ENCODE measurements around the gene MRPL1.
"Not testable (repeated sequence)": the region's sequence is repeated elsewhere in the genome, so short reads cannot be mapped to it uniquely, and the experiment has no call there.

Gene MRPL1

DNA sequence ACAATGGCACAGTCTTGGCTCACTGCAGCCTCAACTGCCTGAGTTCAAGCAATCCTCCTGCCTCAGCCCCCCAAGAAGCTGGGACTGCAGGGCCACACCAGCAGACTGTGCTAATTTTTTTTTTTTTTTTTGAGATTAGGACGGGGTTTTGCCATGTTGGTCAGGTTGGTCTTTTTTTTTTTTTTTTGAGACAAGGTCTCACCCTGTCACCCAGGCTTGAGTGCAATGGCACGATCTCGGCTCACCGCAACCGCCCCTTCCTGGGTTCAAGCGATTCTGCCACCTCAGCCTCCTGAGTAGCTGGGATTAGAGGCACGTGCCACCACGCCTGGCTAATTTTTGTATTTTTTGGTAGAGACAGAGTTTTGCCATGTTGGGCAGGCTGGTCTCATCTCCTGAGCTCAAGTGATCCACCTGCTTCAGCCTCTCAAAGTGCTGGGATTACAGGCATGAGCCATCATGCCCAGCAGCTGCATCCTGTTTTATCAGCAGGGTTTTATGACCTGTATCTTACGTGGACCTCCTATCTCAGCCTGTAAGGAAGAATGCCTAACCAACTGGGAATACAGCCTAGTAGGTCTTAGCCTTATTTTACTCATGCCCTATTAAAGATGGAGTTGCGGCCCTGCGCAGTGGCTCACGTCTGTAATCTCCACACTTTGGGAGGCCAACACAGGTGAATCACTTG lies 13.2 kb upstream of the MRPL1 start:
- DNase-seq (ENCODE audit: low read depth in 2 of 2, low spot score in 1 of 2): no peak

DNA sequence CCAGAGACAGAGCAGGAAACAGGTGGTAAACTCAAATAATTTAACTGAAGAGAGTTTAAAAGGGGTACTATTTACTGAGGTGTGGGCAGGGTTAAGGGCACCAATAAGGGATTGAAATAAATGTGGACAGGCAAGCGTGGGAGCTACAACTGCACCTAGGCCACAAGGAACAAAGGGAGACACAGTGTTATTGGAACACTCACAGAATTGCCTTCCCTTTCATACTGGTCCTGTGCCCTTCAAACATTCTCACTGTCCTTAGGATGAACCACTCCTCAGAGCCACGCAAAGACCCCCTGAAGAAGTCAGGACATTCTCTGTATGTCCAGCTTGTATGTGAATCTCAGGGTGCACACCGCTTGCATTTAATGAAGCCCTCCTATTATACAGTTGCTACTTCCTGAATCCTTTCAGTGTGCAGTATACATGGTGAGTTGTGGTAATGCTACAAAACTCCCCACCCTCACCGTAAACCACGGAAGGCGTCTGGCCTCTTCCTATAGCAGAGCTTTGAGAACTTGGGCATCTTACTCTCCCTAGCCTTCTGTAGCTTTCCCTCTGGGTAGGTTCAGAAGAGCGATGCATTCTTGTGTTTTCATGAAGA lies 9.6 kb upstream of the MRPL1 start:
- peak in 1 of 2 donors; percentile 34 for DNase-seq (ENCODE audit: low read depth in 2 of 2, low spot score in 1 of 2)

GRCh38 chr4:77854431-77855111 lies 8.1 kb upstream of the MRPL1 start:
- DNase-seq (ENCODE audit: low read depth in 2 of 2, low spot score in 1 of 2): no peak

- DNase-seq (ENCODE audit: low read depth in 2 of 2, low spot score in 1 of 2): no peak
These were observed 6.5 kb upstream of the MRPL1 start for GRCh38 chr4:77856152-77856551.

GRCh38 chr4:77859256-77859655 lies 3.4 kb upstream of the MRPL1 start:
- no peak for DNase-seq (ENCODE audit: low read depth in 2 of 2, low spot score in 1 of 2)

DNA sequence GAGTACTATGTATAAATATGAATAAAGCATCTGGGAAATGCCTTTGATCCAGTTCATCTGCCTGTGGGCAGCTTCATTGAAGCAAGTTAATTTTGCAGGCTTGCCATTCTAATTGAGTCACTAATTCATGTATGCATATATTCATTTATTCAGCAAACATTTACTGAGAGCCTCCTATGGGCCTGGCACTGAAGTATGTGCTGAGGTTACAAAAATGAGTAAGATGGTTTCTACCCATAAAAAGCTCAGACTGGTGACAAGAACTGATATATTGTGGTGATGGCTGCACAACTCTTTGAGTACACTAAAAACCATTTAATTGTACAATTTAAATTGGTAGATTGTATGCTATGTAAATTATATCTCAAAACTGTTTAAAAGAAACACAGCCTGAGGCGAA lies 1.1 kb upstream of the MRPL1 start:
- DNase-seq (ENCODE audit: low read depth in 2 of 2, low spot score in 1 of 2): no peak

DNA sequence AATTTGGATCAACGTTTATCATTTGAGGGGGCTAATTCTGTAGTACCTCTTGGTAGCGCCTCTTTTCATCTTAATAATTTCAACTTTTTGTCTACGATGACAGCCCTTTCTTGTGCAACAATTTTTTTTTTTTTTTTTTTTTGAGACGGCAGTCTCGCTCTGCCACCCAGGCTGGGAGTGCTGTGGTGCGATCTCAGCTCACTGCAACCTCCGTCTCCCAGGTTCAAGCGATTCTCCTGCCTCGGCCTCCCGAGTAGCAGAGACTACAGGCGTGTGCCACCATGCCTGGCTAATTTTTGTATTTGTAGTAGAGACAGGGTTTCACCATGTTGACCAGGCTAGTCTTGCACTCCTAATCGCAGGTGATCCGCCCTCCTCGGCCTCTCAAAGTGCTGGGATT lies 711 bp downstream of the MRPL1 start:
- not testable (repeated sequence) for DNase-seq (ENCODE audit: low read depth in 2 of 2, low spot score in 1 of 2)

- DNase-seq (ENCODE audit: low read depth in 2 of 2, low spot score in 1 of 2): no peak
These were observed 2.6 kb downstream of the MRPL1 start for GRCh38 chr4:77865259-77865658.

GRCh38 chr4:77872723-77873445 lies 10.3 kb downstream of the MRPL1 start:
- DNase-seq (ENCODE audit: low read depth in 2 of 2, low spot score in 1 of 2): no peak

- no peak for DNase-seq (ENCODE audit: low read depth in 2 of 2, low spot score in 1 of 2)
These were observed 14.5 kb downstream of the MRPL1 start for GRCh38 chr4:77877167-77877566.

DNA sequence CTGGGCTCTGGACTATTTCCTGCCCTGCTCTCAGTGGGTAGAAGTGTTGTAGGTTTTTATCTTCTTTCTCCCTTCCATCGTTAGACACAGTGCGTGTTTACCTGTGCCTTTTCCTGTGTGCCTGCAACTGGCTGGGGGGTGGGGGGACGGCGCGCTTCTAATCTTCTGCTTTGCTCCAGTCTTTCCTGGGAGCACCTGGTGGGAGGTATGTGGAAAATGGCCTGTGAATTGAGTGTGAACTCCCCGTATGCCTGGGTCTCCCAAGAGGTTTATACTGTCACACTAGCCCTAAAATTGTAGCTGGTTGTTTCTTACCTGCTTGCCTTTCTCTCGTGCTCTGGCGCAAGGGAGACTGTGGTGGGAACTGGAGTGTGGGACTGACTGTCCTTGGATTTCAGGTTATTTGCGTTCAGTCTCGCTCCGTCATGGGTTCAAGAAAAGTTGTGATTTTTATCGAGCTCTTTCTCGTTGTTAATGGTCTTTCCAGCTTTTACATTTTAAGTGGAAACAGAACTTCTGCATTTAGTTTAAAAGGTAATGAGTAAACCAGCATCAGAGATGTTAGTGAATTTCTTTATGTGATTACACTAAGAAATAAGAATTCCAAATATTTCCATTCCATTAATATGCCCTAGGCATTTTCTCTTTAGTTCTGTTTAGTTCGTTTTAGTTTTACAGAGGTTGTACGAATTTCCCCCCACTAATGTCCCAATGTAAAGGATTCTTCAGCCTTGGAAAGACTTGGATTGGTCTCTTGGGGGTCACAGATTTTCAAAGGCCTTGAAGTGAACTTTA lies 15.3 kb downstream of the MRPL1 start:
- no peak for DNase-seq (ENCODE audit: low read depth in 2 of 2, low spot score in 1 of 2)

DNA sequence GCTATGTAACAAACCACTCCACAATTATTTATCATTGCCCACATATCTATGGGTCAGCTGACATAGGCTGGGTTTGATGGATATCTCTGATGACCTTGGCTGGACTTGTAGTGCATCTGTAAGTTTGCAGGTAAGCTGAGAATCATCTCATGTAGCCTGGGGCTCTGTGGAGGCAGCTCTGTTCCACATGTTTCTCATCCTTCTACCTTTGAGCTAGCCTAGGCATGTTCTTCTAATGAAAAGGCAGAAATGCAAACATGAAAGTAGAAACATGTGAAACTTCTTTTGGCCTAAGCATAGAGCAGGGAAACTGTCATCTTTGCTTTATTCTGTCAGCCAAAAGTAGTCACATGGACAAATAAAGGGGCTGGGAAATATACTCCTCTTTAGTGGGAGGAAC lies 18.2 kb downstream of the MRPL1 start:
- no peak for DNase-seq (ENCODE audit: low read depth in 2 of 2, low spot score in 1 of 2)

GRCh38 chr4:77881460-77882295 lies 19.0 kb downstream of the MRPL1 start:
- DNase-seq (ENCODE audit: low read depth in 2 of 2, low spot score in 1 of 2): no peak

DNA sequence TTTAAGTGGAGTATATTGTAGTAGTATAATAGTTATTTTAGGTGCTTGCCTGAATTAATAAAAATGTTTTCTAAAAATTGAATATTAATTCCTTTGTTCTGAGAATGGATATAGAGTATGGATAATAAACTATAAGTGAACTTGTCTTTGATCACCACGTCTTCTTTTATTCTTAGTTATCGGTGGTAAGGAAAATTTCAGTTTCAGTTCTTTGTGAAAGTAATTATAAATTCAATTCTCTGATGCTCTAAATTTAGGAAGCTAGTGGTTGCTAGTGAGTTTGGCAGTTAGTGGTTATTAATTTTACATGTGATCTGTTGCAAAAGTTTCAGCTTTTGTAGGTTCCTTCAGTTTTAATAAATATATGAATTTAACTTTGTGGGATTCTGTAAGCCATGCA lies 30.8 kb downstream of the MRPL1 start:
- no peak for DNase-seq (ENCODE audit: low read depth in 2 of 2, low spot score in 1 of 2)

GRCh38 chr4:77899607-77900006 lies 37.0 kb downstream of the MRPL1 start:
- DNase-seq (ENCODE audit: low read depth in 2 of 2, low spot score in 1 of 2): no peak

- no peak for DNase-seq (ENCODE audit: low read depth in 2 of 2, low spot score in 1 of 2)
These were observed 40.6 kb downstream of the MRPL1 start for GRCh38 chr4:77903186-77903585.

DNA sequence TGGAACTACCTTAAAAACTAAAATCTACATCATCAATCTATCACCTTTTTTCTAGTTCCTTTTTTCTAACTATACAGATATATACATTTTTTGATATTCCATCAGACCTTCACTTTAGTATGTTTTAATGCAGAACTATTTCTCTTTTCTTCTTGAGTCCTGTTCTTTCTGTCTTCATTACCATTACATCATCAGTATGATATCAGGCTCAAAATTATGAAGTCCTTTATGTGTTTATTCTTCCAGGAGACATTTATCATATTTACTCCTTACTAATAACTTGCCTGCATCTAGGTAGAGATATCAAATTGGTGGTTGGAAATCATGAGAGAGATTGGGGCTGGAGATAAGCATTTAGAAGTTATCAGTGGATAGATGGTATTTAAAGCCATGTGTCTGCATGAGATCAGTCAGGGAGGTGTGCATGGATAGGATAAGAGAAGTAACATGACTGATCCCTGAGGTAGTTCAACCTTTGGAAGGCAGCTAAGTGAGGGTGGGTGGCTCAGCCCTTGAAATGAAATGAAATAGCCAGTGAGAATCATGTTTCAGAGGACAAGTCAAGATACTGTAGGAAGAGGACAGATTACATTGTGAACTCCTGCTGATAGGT lies 43.1 kb downstream of the MRPL1 start:
- DNase-seq (ENCODE audit: low read depth in 2 of 2, low spot score in 1 of 2): no peak

GRCh38 chr4:77910676-77911075 lies 48.0 kb downstream of the MRPL1 start:
- DNase-seq (ENCODE audit: low read depth in 2 of 2, low spot score in 1 of 2): no peak

GRCh38 chr4:77911091-77911490 lies 48.5 kb downstream of the MRPL1 start:
- no peak for DNase-seq (ENCODE audit: low read depth in 2 of 2, low spot score in 1 of 2)

Measured in stimulated activated CD8-positive, alpha-beta memory T cell treated with anti-CD3 and anti-CD28 coated beads, Interleukin-4, amount 100 ng/mL, for 1 hour (primary cell).